GM20431 (cell line): ENCODE results near the gene IGF2R.

Source experiments
- in situ Hi-C: fragments of 300-500 bp; cut with MseI, MboI; formaldehyde crosslinking; loops from one replicate; pipeline ENCODE4 v1.15.0; 2020; ENCODE audit warnings: low sequenced_read_pairs; ENCODE audit not compliant: unreplicated experiment

IGF2R gene

GRCh38 chr6:160067564-160067963, 98.7 kb downstream of the IGF2R start:
- in situ Hi-C loops, result no loop called here

- in situ Hi-C loops, result no loop called here
Observed at GRCh38 chr6:160068346-160068745, 99.5 kb downstream of the IGF2R start.

- in situ Hi-C loops, result no loop called here
Observed at GRCh38 chr6:160069050-160069454, 100.2 kb downstream of the IGF2R start.

GRCh38 chr6:160069459-160069858, 100.6 kb downstream of the IGF2R start:
- in situ Hi-C loops, result no loop called here

GRCh38 chr6:160070427-160070826, 101.5 kb downstream of the IGF2R start:
- in situ Hi-C loops, result no loop called here

GRCh38 chr6:160070831-160071230, 101.9 kb downstream of the IGF2R start:
- in situ Hi-C loops, result no loop called here

- in situ Hi-C loops, result no loop called here
Observed at GRCh38 chr6:160071805-160072690, 103.2 kb downstream of the IGF2R start.

- in situ Hi-C loops, result no loop called here
Observed at GRCh38 chr6:160073272-160073671, 104.4 kb downstream of the IGF2R start.

GRCh38 chr6:160076009-160076408, 107.1 kb downstream of the IGF2R start:
- in situ Hi-C loops, result no loop called here

- in situ Hi-C loops, result no loop called here
Observed at GRCh38 chr6:160077024-160077423, 108.1 kb downstream of the IGF2R start.

- in situ Hi-C loops, result no loop called here
Observed at GRCh38 chr6:160077526-160077925, 108.6 kb downstream of the IGF2R start.

- in situ Hi-C loops, result no loop called here
Observed at GRCh38 chr6:160078883-160079685, 110.2 kb downstream of the IGF2R start.

GRCh38 chr6:160079686-160080043, 110.8 kb downstream of the IGF2R start:
- in situ Hi-C loops, result no loop called here

GRCh38 chr6:160080097-160080496, 111.2 kb downstream of the IGF2R start:
- in situ Hi-C loops, result no loop called here

GRCh38 chr6:160081398-160081797, 112.5 kb downstream of the IGF2R start:
- in situ Hi-C loops, result no loop called here

GRCh38 chr6:160082627-160083026, 113.7 kb downstream of the IGF2R start:
- in situ Hi-C loops, result no loop called here

GRCh38 chr6:160084198-160084776, 115.4 kb downstream of the IGF2R start:
- in situ Hi-C loops, result no loop called here

- in situ Hi-C loops, result no loop called here
Observed at GRCh38 chr6:160085226-160085625, 116.3 kb downstream of the IGF2R start.

- in situ Hi-C loops, result no loop called here
Observed at GRCh38 chr6:160085713-160086505, 117.0 kb downstream of the IGF2R start.

GRCh38 chr6:160086754-160087153, 117.9 kb downstream of the IGF2R start:
- in situ Hi-C loops, result no loop called here
